GM12891 (cell line): ENCODE results near the gene SMIM41.

Experiments
- POLR2A ChIP-seq: IDR thresholded peaks from 2 replicates; pipeline ENCODE4 v1.6.1; 2011; ENCODE audit warnings: low read depth, low read length, control low read depth
- POLR2AphosphoS5 ChIP-seq: IDR thresholded peaks from 2 replicates; pipeline ENCODE4 v1.6.1; 2011; ENCODE audit warnings: low read depth, low read length, control low read depth
- POU2F2 ChIP-seq: IDR thresholded peaks from 2 replicates; pipeline ENCODE4 v1.6.1; 2011; ENCODE audit warnings: low read depth, mild to moderate bottlenecking, control low read depth, low read length, moderate library complexity
- SPI1 ChIP-seq: IDR thresholded peaks from 2 replicates; pipeline ENCODE4 v1.6.1; 2011; ENCODE audit warnings: low read depth, low read length, control low read depth
- TAF1 ChIP-seq: IDR thresholded peaks from 2 replicates; pipeline ENCODE4 v1.6.1; 2011; ENCODE audit warnings: low read depth, low read length, control low read depth

GRCh38 chr12:52073531-52074381 is 5.7 kb upstream of the SMIM41 start:
- no peak for TF ChIP-seq POLR2A
- no peak for TF ChIP-seq POLR2AphosphoS5
- no peak for TF ChIP-seq TAF1
- TF ChIP-seq SPI1, result no peak
- TF ChIP-seq POU2F2, result no peak
